HG03460 (cell line): ENCODE results near the gene FAM222B.
A peak's percentile ranks its signal among the peaks of the same experiment; 100 is the strongest.

Experiments
- ATAC-seq: cut with Tn5 transposase; IDR thresholded peaks from one replicate; pipeline ENCODE4 v1.9.1; 2021; ENCODE audit not compliant: unreplicated experiment

The FAM222B gene

DNA sequence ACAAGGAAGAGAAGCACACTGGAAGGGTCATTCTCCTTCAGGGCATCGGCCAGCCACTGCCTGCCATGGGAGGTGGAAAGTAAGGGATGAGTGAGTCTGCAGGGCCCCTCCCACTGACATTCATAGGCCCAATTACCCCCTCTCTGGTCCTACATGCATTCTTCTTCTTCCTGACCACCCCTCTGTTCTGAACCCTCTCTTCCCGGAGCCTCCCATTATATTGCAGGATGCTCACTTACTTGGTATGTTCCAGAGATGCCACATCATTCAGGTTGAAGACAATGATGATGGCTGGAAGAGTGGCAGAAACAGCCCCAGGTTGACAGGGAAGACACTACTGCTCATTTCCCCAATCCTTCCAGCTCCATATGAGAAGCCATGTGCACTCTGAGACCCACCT is 127.4 kb downstream of the FAM222B start:
- no peak for ATAC-seq

DNA sequence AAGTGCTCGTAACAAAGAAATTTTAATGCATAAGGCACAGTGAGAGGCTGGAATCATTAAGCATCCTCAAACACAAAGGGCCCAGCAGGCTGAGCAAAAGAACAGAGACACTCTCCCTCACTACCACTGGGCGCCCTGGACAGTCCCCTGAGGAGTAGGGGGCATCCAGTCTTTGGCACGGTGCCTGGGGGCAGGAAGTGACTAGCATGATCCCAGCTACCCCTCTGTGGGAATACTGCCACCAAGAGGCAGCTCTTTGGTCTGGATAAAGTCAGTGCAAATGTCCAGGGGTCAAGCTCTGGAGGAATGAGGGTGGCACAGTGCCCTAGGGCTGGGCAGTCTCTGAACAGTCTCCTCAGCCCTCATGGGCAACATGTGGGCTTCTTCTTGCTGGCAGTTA is 128.3 kb downstream of the FAM222B start:
- no peak for ATAC-seq

DNA sequence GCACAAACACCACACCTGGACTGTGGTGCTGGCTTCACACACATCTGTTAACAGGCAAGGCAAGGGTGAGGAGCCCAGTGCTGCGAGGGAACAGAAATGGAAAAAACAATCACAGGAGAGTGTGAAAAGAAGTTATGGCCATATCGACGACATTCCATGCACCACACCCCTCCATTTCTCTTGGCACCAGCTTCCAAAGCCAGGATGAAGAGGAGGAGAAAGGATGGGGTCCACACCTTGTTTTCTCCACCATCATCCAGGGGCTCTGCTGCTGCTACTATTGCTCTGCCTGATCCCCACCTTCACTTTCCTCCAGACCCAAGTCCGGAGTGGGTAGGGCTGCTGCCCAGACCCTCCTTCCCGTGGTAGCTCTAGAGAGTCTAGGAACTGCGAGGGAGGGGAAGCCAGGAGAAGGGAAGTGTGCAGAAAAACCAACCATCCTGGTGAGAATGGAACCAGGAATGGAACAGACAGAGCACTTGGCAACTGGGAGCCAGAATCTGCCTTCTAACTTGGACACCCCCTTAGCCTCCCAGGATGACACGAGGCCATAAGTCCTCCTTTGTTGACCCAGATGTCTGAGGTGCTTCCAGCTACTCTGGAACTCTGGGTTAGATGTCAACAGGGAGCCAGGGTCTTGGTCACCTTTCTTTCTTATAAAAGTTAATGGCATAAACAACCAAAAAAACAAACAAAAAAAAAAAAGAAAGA is 129.7 kb downstream of the FAM222B start:
- no peak for ATAC-seq

DNA sequence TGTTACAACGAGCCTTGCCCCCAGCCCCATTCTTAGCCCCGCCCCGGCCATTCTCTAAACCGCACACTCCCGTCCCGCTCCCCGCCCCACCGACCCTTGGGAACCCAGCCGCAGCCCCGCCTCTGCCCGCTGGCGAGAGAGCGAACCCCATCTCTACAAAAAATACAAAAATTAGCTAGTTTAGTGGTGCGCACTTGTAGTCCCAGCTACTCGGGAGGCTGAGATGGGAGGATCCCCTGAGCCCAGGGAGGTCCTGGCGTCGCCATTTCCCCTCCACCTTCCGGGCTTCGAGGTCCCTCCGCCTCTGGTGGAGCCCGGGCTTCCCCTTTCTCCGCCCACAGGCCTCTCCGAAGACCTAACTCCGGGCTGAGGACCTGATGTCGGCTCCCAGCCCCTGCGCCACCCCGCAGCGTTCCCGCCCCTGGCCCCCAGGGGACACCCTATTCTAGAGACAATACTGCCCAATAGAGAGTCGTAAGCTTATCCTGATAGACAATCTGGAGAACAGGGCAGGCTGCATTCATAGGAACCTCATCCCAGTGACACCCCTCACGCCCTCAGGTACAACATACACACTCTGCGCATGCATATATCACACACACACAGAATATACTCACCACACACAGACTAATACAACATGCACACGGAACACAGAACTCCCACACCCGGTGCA is 130.4 kb downstream of the FAM222B start:
- ATAC-seq = peak; percentile 25

DNA sequence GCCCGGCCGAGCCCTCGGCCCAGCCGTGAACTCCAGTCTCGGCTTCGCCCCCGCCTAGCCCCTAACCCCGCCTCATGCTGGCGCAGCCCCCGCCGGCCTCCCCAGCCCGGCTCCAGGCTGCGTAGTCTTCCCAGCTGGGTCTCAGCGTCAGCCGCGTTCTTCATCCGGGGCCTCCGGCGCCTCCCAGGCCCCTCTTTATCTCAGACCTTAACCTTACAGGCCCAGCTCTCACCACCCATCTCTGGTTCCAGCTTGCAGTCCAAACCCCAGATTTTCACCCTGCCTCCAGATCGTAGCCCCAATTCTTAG is 130.9 kb downstream of the FAM222B start, which contains the start of gene PROCA1:
Gene PROCA1, minus strand, starts transcription at position 166 of the 309 bp plus-strand sequence. CDS start 228 bp downstream, outside the sequence.
- ATAC-seq = peak; percentile 8

DNA sequence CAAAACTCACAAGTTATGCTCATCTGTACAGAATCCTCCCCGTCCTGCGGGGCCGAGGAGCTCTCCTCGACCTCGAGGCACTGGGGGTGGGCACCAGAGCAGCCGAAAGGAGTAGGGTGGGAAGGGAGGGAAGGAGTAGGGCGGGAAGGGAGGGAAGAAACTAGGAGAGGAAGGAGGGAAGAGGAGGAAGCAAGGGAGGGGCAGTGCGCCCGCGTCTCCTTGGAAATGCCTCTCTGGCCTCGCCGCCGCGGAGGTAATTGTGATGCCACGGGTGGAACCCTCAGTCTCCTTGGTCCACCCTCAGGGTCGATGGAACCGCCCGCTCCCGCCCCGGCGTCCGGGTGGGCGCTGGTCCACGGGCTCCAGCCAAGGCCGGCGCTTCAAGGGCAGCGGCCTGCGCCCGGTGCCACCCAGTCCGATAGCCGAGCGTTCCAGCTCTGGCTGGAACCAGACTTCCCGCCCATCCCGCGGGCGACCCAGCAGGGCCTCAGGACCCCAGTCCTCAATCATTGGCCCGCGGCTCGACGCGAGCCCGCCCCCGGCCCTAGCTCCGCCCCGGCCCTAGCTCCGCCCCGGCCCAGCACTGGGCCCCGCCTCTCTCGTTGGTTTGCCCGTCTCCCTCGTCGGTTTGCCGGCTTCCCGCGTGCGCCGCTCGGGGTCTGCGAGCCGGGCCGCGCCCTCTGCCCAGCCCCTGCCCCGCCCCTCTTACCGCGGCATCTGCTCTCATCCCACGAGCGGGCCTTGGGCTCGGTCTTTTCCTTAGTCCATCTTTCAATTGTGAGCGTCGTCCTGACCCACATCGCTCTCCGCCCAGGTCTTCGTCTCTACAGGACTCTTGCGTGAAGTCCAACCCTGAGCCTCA is 131.5 kb downstream of the FAM222B start:
- ATAC-seq = peak; percentile 80

DNA sequence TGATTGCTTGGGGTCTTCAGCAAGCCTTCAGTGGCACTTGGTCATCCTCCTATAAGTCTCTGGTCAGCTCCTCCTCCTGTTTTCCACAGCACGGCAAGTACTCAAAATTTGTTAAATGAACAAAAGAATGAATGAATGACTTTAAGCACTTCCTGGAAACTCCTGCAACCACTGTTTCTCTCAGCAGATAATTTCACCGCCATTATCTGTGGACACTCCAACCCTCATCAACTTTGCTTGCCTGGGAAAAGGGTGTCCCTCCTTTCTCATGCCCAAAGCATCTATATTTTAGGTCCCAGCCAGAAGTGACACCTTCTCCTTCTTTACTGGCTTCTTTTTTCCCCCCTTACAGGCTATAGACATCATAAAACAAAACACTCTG is 135.3 kb downstream of the FAM222B start:
- ATAC-seq = no peak

DNA sequence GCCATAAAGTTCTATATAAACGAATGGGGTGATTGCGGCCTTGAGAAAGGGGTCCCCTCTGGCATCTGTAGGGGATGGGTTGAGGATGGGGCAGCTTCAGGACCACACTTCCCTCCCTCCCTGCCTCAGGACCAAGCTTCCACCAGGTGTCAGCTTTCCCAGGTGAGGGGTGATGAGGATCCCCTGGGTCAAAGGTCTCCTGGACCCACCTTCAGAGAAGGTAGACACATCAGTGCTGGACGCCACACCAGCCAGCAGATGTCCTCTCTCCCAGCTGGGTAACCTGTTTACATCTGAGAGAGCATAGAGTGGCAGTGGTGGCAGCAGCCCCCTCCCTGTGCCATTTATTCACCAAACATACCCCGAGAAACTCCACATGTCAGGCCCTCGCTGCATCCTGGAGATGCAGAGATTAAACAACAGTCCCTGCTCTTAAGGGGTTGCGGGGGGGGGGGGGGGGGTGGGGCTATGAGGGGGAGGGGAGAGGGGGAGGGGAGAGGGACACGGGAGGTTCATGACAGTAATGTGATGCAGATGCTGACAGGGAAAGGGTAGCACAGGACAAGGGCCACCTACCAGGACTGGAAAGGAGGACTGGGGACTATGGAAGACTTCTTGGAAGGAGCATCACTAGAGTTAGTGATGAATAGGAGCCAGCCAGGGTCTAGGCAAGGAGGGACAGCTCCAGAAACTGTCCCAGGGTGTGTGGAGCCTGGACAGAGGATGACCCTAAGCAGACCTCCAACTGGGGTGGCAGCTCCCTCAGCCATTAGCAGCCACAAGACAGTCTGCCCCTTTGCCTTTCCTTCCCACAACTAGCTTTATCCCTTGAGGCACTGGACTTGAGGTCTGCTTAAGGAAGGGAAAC is 135.9 kb downstream of the FAM222B start:
- no peak for ATAC-seq
